ENCODE measurements around the gene OR10G3.
"Not testable (repeated sequence)": the region's sequence is repeated elsewhere in the genome, so short reads cannot be mapped to it uniquely, and the experiment has no call there.

The OR10G3 gene

GRCh38 chr14:21579976-21580375 is at the start of gene OR10G3:
Gene OR10G3 (minus strand): TSS chr14:21580076. CDS start chr14:21570744, 9,332 bp downstream.
- DNase-seq, result no peak

- DNase-seq, result no peak
These were observed 46.8 kb upstream of the OR10G3 start for GRCh38 chr14:21626491-21627230.

DNA sequence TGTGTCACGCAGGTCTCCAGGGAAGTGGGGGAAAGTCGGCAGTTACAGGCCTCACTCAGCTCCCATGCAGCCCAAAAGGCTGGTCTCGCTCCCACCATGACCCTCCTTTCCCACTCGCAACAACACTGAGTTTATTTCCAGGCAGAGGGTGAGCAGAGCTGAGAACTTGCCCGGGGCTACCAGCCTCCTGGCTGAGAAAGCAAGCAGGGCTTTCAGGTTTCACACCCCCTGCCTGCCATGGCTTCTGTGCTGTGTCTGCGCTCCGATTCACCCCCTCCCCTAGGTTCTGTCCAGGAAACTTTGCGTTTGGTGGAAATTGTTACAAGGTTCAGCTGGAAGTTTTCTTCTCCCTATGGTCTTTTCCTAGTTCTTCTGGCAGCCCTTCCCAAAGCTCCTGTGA is 37.7 kb upstream of the OR10G3 start:
- no peak for DNase-seq

- no peak for DNase-seq
These were observed 34.4 kb upstream of the OR10G3 start for GRCh38 chr14:21614240-21614639.

DNA sequence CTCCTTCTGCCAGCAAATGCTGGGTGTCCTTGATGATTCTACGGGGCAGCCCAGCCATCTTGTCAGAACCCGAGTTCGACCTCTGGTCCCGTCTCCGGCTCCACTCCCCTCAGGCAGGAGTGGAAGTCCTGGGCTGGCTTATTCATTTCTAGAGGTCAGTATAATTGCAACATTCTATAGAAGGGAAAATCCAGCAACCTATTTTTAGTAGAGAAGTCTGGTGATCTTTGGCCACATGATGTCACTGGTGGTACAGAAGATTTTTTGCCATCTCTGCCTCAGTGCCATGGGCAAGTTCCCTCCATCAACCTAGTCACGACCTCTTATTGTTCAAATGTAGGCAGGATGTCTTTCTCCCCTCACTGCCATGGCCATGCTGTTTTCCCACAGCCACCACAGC is 32.4 kb upstream of the OR10G3 start:
- DNase-seq, result no peak

GRCh38 chr14:21602181-21602580 is 22.3 kb upstream of the OR10G3 start:
- DNase-seq, result not testable (repeated sequence)

- no peak for DNase-seq
These were observed 9.4 kb upstream of the OR10G3 start for GRCh38 chr14:21589317-21589716.

DNA sequence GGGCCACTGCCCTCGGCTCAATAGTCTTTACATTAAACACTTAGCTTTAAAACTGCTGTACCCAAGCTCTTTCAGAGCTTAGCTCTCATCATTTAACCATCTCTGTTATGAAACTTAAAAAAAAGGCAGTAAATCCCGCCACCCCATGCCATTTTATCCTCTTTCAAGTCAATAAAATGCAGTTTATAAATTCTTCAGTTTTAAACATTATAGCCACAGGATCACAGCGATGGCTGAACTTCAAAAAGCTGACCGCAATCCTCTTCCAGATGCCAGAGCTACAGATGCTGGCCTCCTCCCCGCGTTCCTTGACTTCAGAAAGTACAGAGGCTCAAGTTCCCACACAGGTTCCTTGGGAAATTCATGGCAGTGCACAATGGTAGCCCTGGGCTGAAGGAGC is 4.2 kb downstream of the OR10G3 start:
- DNase-seq, result no peak

DNA sequence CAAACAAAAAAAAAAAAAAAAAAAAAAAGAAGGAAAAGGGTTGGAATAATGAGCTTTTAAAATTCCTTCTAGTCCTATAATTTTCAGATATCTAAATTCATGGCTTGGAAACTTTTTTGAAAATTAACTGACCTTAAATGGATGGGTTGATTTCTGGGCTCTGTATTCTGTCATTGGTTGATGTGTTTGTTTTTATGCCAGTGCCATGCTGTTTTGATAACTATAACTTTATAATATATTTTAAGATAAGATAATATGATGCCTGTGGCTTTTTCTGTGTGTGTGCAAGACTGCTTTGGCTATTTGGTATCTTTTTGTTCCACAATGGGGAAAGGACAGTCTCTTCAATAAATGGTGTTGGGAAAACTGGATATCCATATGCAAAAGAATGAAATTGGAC is 7.3 kb downstream of the OR10G3 start:
- no peak for DNase-seq

GRCh38 chr14:21558703-21559170 is 21.1 kb downstream of the OR10G3 start:
- no peak for DNase-seq

DNA sequence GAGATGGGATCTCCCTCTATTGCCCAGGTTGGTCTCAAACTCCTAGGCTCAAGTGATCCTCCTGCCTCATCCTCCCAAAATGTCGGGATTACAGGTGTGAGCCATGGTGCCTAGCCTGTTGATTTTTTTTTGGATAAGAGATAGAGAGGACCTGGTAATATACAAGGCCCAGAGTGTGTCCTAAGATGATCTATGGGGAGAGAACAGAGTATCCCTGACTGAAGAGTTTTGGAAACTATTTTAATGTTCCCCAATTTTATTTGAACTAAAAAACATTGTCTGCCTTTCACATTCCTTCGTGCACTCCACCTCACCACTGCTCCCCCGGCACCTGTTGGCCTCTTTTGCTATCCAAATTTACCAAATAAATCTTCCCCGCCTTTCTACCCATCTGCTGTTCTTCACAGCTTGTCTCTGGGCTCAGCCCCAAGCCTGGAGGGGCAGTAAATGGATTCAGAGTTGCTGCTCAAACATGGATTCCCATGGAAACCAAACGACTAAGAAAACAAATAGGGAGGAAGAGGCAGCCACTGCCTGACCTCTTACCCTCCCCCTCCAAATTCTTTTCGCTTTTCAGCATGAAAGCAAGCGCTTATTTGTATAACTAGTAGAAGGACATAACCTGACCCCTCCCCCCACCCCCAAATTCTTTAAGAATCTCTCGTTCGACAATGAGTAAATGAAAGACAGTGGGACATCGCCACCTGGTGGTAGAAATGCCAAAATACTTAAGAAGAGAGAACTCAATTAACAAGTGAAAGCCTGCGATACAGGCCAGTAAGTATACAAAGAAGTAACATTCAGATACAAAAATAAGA is 22.6 kb downstream of the OR10G3 start:
- peak; percentile 87 for DNase-seq

- no peak for DNase-seq
These were observed 23.3 kb downstream of the OR10G3 start for GRCh38 chr14:21556378-21557083.

DNA sequence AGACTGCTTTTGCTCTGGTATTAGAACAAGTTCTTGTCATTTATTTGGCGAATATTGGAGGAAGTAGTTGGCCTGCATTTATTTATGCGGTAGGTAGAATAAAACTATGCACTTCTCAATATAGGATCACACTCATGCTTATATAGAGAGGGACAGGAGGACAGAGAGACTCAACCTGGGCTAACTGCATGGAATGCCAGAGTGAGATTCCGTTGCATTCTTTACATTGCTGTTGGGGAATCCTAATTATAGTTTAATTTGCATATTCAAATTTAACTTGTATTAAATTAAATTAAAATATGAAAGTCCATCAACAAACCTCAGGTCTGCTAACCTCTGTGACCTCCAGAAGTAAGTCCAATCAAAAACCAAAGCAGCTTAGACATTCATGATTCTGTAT is 26.6 kb downstream of the OR10G3 start:
- DNase-seq, result no peak

DNA sequence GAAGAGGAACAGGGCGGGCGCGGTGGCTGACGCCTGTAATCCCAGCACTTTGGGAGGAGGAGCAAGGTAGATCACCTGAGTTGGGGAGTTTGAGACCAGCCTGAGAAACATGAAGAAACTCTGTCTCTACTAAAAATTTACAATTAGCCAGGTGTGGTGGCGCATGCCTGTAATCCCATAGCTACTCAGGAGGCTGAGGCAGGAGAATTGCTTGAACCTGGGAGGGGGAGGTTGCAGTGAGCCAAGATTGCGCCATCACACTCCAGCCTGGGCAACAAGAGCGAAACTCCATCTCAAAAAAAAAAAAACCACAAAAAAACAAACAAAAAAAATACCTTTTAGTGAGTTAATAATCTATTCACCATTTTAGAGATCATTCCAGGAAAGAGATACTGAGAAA is 35.3 kb downstream of the OR10G3 start:
- DNase-seq, result not testable (repeated sequence)

DNA sequence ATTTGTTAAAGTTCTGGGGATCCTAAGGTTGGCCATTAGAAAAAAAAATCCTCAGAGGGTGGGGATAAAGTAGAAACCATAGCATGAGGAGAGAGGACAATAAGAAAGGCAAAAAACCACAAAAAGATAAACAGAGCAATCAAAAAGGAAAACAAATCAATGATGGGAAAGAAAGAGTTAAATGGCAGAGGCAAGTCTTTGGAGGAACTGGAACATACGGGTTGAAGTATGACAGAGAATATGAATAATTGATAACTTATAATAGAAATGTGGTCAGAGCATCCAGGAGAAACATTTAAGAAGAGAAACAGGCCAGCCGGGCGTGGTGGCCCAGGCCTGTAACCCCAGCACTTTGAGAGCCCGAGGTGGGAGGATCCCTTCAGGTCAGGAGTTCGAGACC is 35.9 kb downstream of the OR10G3 start:
- DNase-seq, result no peak

DNA sequence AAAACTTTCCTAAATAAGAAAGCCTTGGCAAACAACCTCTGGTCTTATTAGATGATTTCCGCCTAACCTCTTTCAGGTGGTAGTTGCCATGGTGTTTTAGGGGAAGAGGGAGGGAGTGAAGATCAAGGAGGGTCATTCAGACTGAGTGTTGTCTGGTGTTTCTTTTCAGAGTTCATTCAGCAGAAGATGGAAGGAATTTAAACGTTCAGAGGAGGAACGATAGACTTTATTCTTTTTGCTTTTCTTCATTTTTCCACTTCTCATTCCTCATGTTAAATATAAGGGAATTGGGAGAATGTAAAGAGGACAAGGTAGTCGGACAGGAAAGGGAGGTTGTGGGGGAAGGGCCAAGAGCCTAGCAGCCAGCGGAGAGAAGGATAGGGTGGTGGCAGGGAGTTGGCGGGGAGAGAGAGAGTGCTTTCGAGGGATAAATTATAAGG is 36.3 kb downstream of the OR10G3 start:
- no peak for DNase-seq

- DNase-seq, result no peak
These were observed 38.3 kb downstream of the OR10G3 start for GRCh38 chr14:21541413-21542074.

DNA sequence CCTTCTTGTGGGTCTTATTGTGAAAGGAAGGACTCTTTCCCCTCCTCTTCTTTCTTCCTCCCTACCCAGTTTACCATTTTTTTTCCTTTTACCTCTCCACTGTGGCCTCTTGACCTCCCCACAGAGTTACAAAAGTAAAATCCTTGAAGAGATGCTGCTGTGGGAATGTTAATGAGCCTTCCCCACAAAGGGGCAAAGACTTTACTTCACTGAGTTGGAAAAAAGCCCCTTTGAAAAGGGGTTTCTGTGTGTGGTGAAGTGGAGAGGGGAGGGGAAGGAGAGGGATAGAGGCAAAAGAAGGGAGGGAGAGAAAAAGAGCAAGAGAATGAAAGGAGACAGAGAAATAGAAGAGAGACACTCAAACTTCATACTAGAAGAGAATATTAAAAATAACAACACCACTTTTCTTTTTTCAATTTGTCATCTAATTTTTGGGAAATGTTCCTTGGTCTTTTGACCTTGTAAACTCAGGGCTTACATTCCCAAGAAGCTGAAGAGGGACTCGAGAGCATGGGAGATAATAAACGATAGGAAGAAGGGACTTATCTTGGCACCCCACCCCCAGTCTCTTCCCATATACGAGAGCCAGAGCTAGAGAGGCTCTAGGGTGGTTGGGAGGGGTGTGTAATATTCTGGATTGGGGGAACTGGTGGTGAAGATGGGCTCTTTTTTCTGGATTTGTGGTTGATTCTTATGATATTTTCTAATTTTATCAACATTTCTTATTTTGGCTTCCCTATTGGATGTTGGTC is 40.5 kb downstream of the OR10G3 start:
- no peak for DNase-seq

DNA sequence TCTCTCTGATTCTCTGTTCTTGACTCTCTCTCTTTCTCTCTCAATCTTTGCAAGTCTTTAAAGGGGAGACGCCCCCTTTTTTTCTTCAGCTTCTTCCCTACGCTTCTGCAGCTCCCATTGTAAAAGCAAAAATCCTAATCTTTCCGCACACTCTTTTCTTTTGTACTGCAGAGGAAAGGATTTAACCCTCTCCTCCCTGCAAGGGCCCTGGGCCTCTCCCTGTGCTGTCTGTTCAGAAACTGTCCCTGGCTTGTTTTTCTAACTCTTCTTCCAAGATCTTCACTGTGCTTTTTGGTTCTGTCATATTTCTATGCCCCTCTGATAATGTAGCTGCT is 42.8 kb downstream of the OR10G3 start:
- DNase-seq, result no peak

GRCh38 chr14:21536418-21537089 is 43.3 kb downstream of the OR10G3 start:
- DNase-seq, result peak; percentile 17

- DNase-seq, result no peak
These were observed 44.1 kb downstream of the OR10G3 start for GRCh38 chr14:21535545-21536417.

All from femur (tissue), 1 donor.